GM12878 (cell line): ENCODE measurements around the gene DSTN. TPM values are rescaled to one million over a fixed set of nuclear protein-coding genes. Genes with fewer than 3 reads are reported as not detected.

ENCODE experiments used
- ATAC-seq: fragments of 200-7000 bp; cut with Tn5 transposase; 3 replicates; pipeline ENCODE4 v1.9.1; 2020; ENCODE audit warnings: mild to moderate bottlenecking, moderate library complexity
- BruUV-seq: library from RNA; stranded (reverse); fragments of 400-500 nt; replicated peaks from 2 replicates; lab custom pipeline; 2021; lab: Mats Ljungman, UMichigan
- CTCF ChIA-PET: fragments of 300-600 bp; sonication (Branson Sonifier 250); formaldehyde crosslinking; extraction: SDS; loops from one replicate; lab custom pipeline; 2021; ENCODE audit warnings: inconsistent platforms; lab: Yijun Ruan, JAX
- POLR2A ChIA-PET: fragments of 350-600 bp; formaldehyde crosslinking; extraction: SDS; loops from one replicate; lab custom pipeline; 2021; ENCODE audit warnings: inconsistent platforms; lab: Charles Lee
- RAD21 ChIA-PET: fragments of 300-600 bp; sonication (Branson Sonifier 250); formaldehyde crosslinking; loops from one replicate; lab custom pipeline; 2023; ENCODE audit warnings: antibody characterized with exemption; ENCODE audit not compliant: unreplicated experiment; lab: Charles Lee
- SMC1A ChIA-PET: fragments of 300-600 bp; sonication (Branson Sonifier 250); formaldehyde crosslinking; loops from one replicate; lab custom pipeline; 2023; ENCODE audit not compliant: unreplicated experiment, uncharacterized antibody; lab: Charles Lee
- DNase-seq: peaks from one replicate; pipeline ENCODE4 v3.0.0-alpha.2; 2011; ENCODE audit warnings: low read depth, low spot score
- FAIRE-seq: peaks from 3 replicates; lab custom pipeline; 2011; peaks lifted over from hg19 to GRCh38; lab: Jason Lieb, UNC
- H2AFZ ChIP-seq: 2 replicates; pipeline ENCODE4 v1.6.0; 2011; ENCODE audit warnings: low read depth, low read length, control low read depth; ENCODE audit not compliant: control insufficient read depth
- H3K27ac ChIP-seq: 2 replicates; pipeline ENCODE4 v1.5.1; 2011; ENCODE audit warnings: control low read depth; ENCODE audit not compliant: control insufficient read depth, insufficient read depth
- H3K27me3 ChIP-seq, 2 experiments: replicated peaks in 1 of 2; 2 replicates each; pipeline versions ENCODE4 v1.6.0 to v1.6.1; 2011; ENCODE audit warnings: low read length in 1 of 2; ENCODE audit not compliant: control insufficient read depth in 2 of 2, insufficient read depth in 2 of 2
- H3K36me3 ChIP-seq, 2 experiments: 2 replicates each; pipeline ENCODE4 v1.5.1; 2011; ENCODE audit warnings: low read length in 1 of 2; ENCODE audit not compliant: control insufficient read depth in 2 of 2, insufficient read depth in 2 of 2
- H3K4me1 ChIP-seq: 2 replicates; pipeline ENCODE4 v1.6.1; 2011; ENCODE audit warnings: mild to moderate bottlenecking, low read length, moderate library complexity, mixed read lengths; ENCODE audit not compliant: control insufficient read depth, insufficient read depth
- H3K4me2 ChIP-seq: 2 replicates; pipeline ENCODE4 v1.6.0; 2011; ENCODE audit warnings: control low read depth; ENCODE audit not compliant: control insufficient read depth, insufficient read depth
- H3K4me3 ChIP-seq: fragments of 200-600 bp; sonication (generic); 2 replicates; pipeline ENCODE4 v1.5.1; 2016
- H3K79me2 ChIP-seq: 2 replicates; pipeline ENCODE4 v1.6.0; 2011; ENCODE audit warnings: low read length; ENCODE audit not compliant: control insufficient read depth, insufficient read depth
- H3K9ac ChIP-seq: 2 replicates; pipeline ENCODE4 v1.8.0; 2011; ENCODE audit warnings: low read length, control low read depth, mixed read lengths; ENCODE audit not compliant: control insufficient read depth, insufficient read depth
- H3K9me3 ChIP-seq: replicated peaks from 3 replicates; pipeline ENCODE4 v1.5.1; 2011; ENCODE audit warnings: mild to moderate bottlenecking, low read length; ENCODE audit not compliant: control insufficient read depth, insufficient read depth
- H4K20me1 ChIP-seq: 2 replicates; pipeline ENCODE4 v1.6.0; 2011; ENCODE audit not compliant: control insufficient read depth, insufficient read depth
- BHLHE40 ChIP-seq, 2 experiments: fragments of 450-650 bp in 1 of 2; IDR thresholded peaks; 2 replicates each; pipeline ENCODE4 v1.6.1; 2011 to 2017; ENCODE audit warnings: low read depth in 2 of 2, borderline replicate concordance in 1 of 2, improper control_type of control experiment in 1 of 2, low read length in 1 of 2, mild to moderate bottlenecking in 1 of 2
- MTA2 ChIP-seq: fragments of 450-650 bp; IDR thresholded peaks from 2 replicates; pipeline ENCODE4 v1.6.1; 2016; ENCODE audit warnings: low read depth, mild to moderate bottlenecking, moderate library complexity
- RAD21 ChIP-seq: IDR thresholded peaks from 2 replicates; pipeline ENCODE4 v1.6.1; 2011; ENCODE audit warnings: mild to moderate bottlenecking, low read depth, low read length, moderate library complexity; ENCODE audit not compliant: insufficient read depth
- RUNX3 ChIP-seq: IDR thresholded peaks from 2 replicates; pipeline ENCODE4 v1.6.1; 2012; ENCODE audit warnings: low read length, inconsistent platforms
- SMAD5 ChIP-seq: IDR thresholded peaks from 2 replicates; pipeline ENCODE4 v1.6.1; 2016; ENCODE audit warnings: antibody characterized with exemption, low read depth
- WGBS: methylation state at CpG from one replicate; pipeline ENCODE4 v1.1.6; 2016; ENCODE audit warnings: low lambda C conversion rate; ENCODE audit not compliant: insufficient replicate concordance, insufficient coverage; ENCODE audit errors: missing lambda C conversion rate; 5-methylcytosine and 5-hydroxymethylcytosine counted together
- in situ Hi-C: fragments of 300-500 bp; cut with MboI; formaldehyde crosslinking; loops from 9 replicates; pipeline ENCODE4 v1.14.3; 2018; ENCODE audit warnings: mixed read lengths
- intact Hi-C: fragments of 100-400 bp; cut with micrococcal nuclease; formaldehyde crosslinking; loops from one replicate; pipeline ENCODE4 v1.14.2; 2022; ENCODE audit not compliant: unreplicated experiment
- polyA plus RNA-seq, 11 experiments: library from polyadenylated mRNA; depleted of rRNA in 4 of 11; unstranded in 6 of 11; stranded (reverse) in 5 of 11; fragments of >200 nt; fragmentation: Nextera tagmentation in 4 of 11; fragmentation: Illumina TruSeq in 1 of 11; extraction: Ambion mirVana in 4 of 11; extraction: Trizol in 1 of 11; gene quantifications; 1 replicate in 1 of 11; 2 replicates in 10 of 11; pipeline versions ENCODE4 v1.2.1 to v1.2.3, GENCODE V29; 2011 to 2016; ENCODE audit warnings: inconsistent platforms in 2 of 11, missing spikeins in 2 of 11, low read depth in 1 of 11
- total RNA-seq, 4 experiments: library from RNA; depleted of rRNA in 3 of 4; stranded (reverse); fragments of >200 nt in 3 of 4; fragmentation: Illumina TruSeq in 1 of 4; extraction: Trizol in 1 of 4; gene quantifications; 2 replicates each; pipeline versions ENCODE4 v1.2.1 to v1.2.3, GENCODE V29; 2013 to 2021
- TF ChIP-seq, protein P1 (sequence below), 3 experiments: IDR thresholded peaks in 2 of 3; conservative IDR thresholded peaks in 1 of 3; 2 replicates each; pipeline ENCODE4 v1.5.1; 2011; ENCODE audit warnings: low read depth in 3 of 3, low read length in 3 of 3, mild to moderate bottlenecking in 3 of 3, control low read depth in 2 of 3, moderate library complexity in 2 of 3, inconsistent platforms in 1 of 3, mixed read lengths in 1 of 3; ENCODE audit not compliant: control insufficient read depth in 2 of 3, insufficient read depth in 1 of 3; ENCODE audit errors: extremely low read depth in 1 of 3

The DSTN gene
- total and polyA plus RNA-seq, 10 of the 15 experiments (the other 5 are each of a cell fraction or from before 2014, with no cell fraction given), result 26.7 to 137 (median 40.8) TPM

DNA sequence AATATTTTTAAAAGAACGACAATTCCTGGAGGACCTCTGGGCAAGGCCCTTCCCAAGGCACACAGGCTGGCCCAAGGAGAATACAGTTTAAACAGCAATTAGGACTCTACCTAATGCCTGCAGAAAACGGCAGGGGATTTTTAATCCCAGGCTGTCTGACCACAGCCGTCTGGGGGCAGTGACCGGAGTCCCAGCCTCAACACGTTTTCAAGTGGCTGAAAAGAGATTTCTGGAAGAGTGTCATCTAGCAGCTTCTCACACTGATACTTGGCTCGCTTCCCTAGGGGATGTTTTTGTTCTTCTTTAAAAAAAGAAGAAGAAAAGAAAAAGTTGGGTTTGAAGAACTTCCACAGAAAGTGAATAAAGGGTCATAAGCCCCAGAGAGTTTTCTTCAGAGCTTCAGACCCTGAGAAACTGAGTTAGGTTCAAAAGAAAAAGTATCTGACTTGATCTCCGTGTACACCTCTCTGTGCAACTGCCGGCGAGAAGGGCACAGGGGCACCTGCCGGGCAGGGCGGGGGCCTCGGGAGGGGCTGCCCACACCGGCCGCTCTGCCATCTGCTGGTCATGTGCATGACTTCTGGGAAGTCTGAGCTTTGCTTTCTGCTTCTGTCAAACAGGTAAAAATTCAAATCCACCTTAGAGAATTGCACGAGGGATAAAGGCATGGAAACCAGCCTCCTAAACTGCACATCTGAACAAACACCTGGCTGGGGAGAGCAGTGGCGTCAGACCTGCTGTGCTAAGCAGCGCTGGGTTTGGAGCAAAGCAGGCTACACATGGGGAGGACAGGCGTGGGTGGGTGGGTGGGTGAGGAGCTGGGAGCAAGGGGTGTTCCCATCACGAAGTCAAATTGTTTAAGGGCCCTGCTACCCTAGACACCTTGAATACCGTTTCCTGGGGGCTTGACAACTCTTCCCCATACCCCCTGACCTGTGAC lies 79.2 kb downstream of the DSTN start:
- H2AFZ ChIP-seq, result no peak overlapping the region
- H3K36me3 ChIP-seq, result peaks cover 2 to 5% of the 10 kb centered on the region in 2 experiments; a peak in 3 of 4 replicates
- H3K4me1 ChIP-seq, result peaks cover 9% of the 10 kb centered on the region
- no peaks in the 10 kb centered on the region for H3K27me3 ChIP-seq
- no peaks in the 10 kb centered on the region for H4K20me1 ChIP-seq
- H3K9me3 ChIP-seq, result no peaks in the 10 kb centered on the region
- ChIA-PET SMC1A (interaction anchor here (1.0 kb wide), 1 partner anchor 249 kb away, joined by 3 read pairs; no protein-coding TSS in a partner anchor), POLR2A (interaction anchor here (0.8 to 1.0 kb wide), 2 partner anchors 8 to 345 kb away, joined by 3 to 4 read pairs; no protein-coding TSS in a partner anchor), RAD21 (no interaction called here), CTCF (interaction anchor here (1.0 kb wide), 1 partner anchor 347 kb away, joined by 5 read pairs; no protein-coding TSS in a partner anchor)
- TF ChIP-seq RAD21 (0 out of 2 replicates have a peak, but pooled peaks have one; percentile 4), BHLHE40 (IDR thresholded peaks at IDR 0.05; ENCODE audit: borderline replicate concordance in 1 of 2, low read depth in 2 of 2, low read length in 1 of 2) (0 out of 4 replicates have a peak, but pooled peaks of 1 of the 2 experiments have one; percentile 22), MTA2 (no peak), SMAD5 (no peak), RUNX3 (peak; percentile 41)
- TF ChIP-seq, protein P1, sequence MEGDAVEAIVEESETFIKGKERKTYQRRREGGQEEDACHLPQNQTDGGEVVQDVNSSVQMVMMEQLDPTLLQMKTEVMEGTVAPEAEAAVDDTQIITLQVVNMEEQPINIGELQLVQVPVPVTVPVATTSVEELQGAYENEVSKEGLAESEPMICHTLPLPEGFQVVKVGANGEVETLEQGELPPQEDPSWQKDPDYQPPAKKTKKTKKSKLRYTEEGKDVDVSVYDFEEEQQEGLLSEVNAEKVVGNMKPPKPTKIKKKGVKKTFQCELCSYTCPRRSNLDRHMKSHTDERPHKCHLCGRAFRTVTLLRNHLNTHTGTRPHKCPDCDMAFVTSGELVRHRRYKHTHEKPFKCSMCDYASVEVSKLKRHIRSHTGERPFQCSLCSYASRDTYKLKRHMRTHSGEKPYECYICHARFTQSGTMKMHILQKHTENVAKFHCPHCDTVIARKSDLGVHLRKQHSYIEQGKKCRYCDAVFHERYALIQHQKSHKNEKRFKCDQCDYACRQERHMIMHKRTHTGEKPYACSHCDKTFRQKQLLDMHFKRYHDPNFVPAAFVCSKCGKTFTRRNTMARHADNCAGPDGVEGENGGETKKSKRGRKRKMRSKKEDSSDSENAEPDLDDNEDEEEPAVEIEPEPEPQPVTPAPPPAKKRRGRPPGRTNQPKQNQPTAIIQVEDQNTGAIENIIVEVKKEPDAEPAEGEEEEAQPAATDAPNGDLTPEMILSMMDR (IDR thresholded peaks at IDR 0.05 in 2 of 3, conservative IDR thresholded peaks at IDR 0.05 in 1 of 3; ENCODE audit: control insufficient read depth in 2 of 3, extremely low read depth in 1 of 3, insufficient read depth in 1 of 3, low read depth in 3 of 3, low read length in 3 of 3), result peak; percentile 12 to 43 (median 29); a peak in 3 of 6 replicates
- H3K4me2 ChIP-seq, result no peak overlapping the region
- in situ Hi-C loops (no loop called here), intact Hi-C loops (no loop called here)
- H3K4me3 ChIP-seq, result no peak overlapping the region
- peak overlapping the region; percentile 26; the same call in 1 of the 2 replicates for H3K27ac ChIP-seq
- H3K9ac ChIP-seq, result no peak overlapping the region
- no peaks in the 10 kb centered on the region; the same call in 1 of the 2 replicates for H3K79me2 ChIP-seq
- ATAC-seq (peak; percentile 69), FAIRE-seq (no peak), DNase-seq (peak; percentile 5)
- BruUV-seq, result no TSS peak
- WGBS, result 50% methylated on average over 20 of the region's 20 CpGs
